ENCODE data around the gene SAMD4B. TPM values are rescaled to one million over a fixed set of nuclear protein-coding genes. Genes with fewer than 3 reads are reported as not detected.

The SAMD4B gene
- total and polyA plus RNA-seq, 2 of the 8 experiments (the other 6 are each of a cell fraction or from before 2014, with no cell fraction given) = 137 to 158 TPM

DNA sequence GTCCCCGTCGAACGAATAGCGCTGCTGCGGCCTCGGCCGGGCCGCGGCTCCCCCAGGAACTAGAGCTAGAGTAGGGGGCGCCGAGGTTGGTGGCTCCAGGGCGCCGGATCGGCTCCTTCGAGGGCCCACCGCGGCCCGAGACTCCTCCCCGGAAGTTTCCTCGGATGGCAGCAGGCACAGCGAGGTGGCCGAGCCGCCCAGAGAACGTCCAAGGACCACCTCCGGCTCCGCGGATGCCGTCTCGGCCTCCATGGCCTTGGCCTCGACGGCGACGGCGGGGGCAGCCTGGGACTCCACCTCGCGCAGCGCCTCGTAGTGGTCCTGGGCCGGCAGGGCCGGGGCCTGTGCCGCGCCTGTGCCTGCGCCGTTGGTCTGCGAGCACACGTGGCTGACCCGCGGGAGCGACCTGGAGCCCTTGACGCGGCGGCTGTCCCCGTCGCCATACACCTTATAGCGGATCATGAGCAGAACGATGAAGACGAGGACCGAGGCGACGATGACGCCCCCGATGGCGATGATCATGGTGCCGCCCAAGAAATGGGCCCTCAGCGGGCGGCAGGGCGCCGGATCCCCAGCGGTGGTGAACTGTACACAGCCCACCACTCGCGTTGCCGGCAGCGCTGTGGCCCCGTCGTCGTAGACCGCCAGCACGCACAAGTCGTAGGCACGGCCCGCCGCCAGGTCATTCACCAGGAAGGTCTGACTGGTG is 34.2 kb upstream of the SAMD4B start (continued):
- TF ChIP-seq TAF1 (IDR thresholded peaks at IDR 0.05; ENCODE audit: low read depth, low read length) = 0 out of 2 replicates have a peak, but pooled peaks have one; percentile 32
- TF ChIP-seq, protein P1, sequence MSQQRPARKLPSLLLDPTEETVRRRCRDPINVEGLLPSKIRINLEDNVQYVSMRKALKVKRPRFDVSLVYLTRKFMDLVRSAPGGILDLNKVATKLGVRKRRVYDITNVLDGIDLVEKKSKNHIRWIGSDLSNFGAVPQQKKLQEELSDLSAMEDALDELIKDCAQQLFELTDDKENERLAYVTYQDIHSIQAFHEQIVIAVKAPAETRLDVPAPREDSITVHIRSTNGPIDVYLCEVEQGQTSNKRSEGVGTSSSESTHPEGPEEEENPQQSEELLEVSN (IDR thresholded peaks at IDR 0.05) = peak; percentile 92
- TF ChIP-seq RFX5 (IDR thresholded peaks at IDR 0.05; ENCODE audit: borderline replicate concordance, low read depth, low read length) = no peak
- TF ChIP-seq, protein P2, sequence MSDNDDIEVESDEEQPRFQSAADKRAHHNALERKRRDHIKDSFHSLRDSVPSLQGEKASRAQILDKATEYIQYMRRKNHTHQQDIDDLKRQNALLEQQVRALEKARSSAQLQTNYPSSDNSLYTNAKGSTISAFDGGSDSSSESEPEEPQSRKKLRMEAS (IDR thresholded peaks at IDR 0.05) = peak; percentile 94
- no peak for TF ChIP-seq CBX8 (IDR thresholded peaks at IDR 0.05; ENCODE audit: borderline replicate concordance, low read depth, low read length)
- TF ChIP-seq SIRT6 (IDR thresholded peaks at IDR 0.05; ENCODE audit: low read length) = no peak
- TF ChIP-seq, protein P3, sequence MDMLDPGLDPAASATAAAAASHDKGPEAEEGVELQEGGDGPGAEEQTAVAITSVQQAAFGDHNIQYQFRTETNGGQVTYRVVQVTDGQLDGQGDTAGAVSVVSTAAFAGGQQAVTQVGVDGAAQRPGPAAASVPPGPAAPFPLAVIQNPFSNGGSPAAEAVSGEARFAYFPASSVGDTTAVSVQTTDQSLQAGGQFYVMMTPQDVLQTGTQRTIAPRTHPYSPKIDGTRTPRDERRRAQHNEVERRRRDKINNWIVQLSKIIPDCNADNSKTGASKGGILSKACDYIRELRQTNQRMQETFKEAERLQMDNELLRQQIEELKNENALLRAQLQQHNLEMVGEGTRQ (IDR thresholded peaks at IDR 0.05; ENCODE audit: low read length) = no peak
- no peak for TF ChIP-seq RXRA (IDR thresholded peaks at IDR 0.05; ENCODE audit: insufficient read depth, low read depth, low read length)
- TF ChIP-seq HDAC2 (IDR thresholded peaks at IDR 0.05; ENCODE audit: borderline replicate concordance in 1 of 2, low read depth in 2 of 2, low read length in 2 of 2) = no peak
- TF ChIP-seq SP2 (IDR thresholded peaks at IDR 0.05; ENCODE audit: low read length) = no peak
- no peak for TF ChIP-seq TBP (IDR thresholded peaks at IDR 0.05; ENCODE audit: low read depth, low read length)
- TF ChIP-seq ZNF274 (IDR thresholded peaks at IDR 0.05; ENCODE audit: borderline replicate concordance, extremely low read depth, low read length) = no peak
- no peak for TF ChIP-seq CBX5 (IDR thresholded peaks at IDR 0.05; ENCODE audit: low read depth, low read length)
- TF ChIP-seq FOSL1 (IDR thresholded peaks at IDR 0.05; ENCODE audit: insufficient read depth, low read depth, low read length) = no peak
- no peak for TF ChIP-seq TAF7 (optimal IDR thresholded peaks at IDR 0.05; ENCODE audit: borderline replicate concordance, low read depth, low read length)
- peak; percentile 61 for TF ChIP-seq KDM4A (IDR thresholded peaks at IDR 0.05; ENCODE audit: low read depth, low read length, severe bottlenecking)
- no peak for TF ChIP-seq ASH2L (IDR thresholded peaks at IDR 0.05; ENCODE audit: low read length)
- TF ChIP-seq, protein P4, sequence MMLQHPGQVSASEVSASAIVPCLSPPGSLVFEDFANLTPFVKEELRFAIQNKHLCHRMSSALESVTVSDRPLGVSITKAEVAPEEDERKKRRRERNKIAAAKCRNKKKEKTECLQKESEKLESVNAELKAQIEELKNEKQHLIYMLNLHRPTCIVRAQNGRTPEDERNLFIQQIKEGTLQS (IDR thresholded peaks at IDR 0.05; ENCODE audit: insufficient read depth, low read depth, low read length) = no peak
- no peak for TF ChIP-seq HDAC6 (IDR thresholded peaks at IDR 0.05; ENCODE audit: low read depth, low read length)
- peak; percentile 8; the same call in 1 of the 2 replicates for TF ChIP-seq POLR2AphosphoS5 (IDR thresholded peaks at IDR 0.05; ENCODE audit: low read depth, low read length)
- no peak for TF ChIP-seq NANOG (IDR thresholded peaks at IDR 0.05; ENCODE audit: insufficient read depth, low read depth, low read length, poor library complexity, severe bottlenecking)
- no peak for TF ChIP-seq CEBPB (IDR thresholded peaks at IDR 0.05; ENCODE audit: low read depth, low read length)

All from H1 (cell line).